COLO668 (cell line): ENCODE results near the gene PRSS58.

ENCODE experiments used
- DNase-seq: peaks from one replicate; lab custom pipeline; 2025; ENCODE audit not compliant: unreplicated experiment; lab: John Stamatoyannopoulos, UW

PRSS58 gene

GRCh38 chr7:142257958-142258357 is at the start of gene PRSS58:
Gene PRSS58 (minus strand): TSS chr7:142258058. CDS start chr7:142257707, 351 bp downstream.
- no peak for DNase-seq

DNA sequence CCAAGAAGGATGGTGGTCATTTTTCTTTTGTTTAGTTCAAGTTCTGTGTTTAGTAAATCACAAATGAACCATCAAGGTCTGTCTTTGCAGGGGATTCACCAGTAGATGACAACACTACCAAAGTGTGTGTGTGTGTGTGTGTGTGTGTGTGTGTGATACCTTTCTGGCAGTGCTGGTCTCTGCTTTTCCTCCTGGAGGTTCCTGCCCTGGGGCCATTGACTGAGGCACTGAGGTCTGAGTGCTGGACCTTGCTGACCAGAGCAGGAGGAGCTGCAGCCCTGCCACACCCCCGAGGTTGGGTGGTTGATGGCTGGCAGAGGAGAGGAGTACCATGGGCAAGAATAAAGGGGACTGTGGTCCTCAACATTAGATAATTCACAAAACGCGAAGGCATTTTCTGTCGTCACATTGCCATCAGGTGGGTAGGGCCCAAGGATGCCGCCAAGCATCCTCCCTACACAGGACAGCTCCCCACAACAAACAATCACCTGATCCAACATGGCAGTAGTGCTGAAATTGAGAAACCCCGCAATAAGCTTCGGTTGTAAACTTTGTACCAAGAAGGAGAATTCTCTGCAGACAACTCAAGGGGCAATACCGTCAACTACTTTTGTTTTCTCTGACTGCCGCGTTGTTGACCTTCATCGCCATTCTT is 49.5 kb upstream of the PRSS58 start:
- DNase-seq, result no peak

GRCh38 chr7:142303650-142304049 is 45.8 kb upstream of the PRSS58 start:
- DNase-seq, result no peak

GRCh38 chr7:142301923-142302550 is 44.2 kb upstream of the PRSS58 start:
- DNase-seq, result no peak

- no peak for DNase-seq
Observed at GRCh38 chr7:142301299-142301698, 43.4 kb upstream of the PRSS58 start.

GRCh38 chr7:142300689-142301088 is 42.8 kb upstream of the PRSS58 start:
- no peak for DNase-seq

DNA sequence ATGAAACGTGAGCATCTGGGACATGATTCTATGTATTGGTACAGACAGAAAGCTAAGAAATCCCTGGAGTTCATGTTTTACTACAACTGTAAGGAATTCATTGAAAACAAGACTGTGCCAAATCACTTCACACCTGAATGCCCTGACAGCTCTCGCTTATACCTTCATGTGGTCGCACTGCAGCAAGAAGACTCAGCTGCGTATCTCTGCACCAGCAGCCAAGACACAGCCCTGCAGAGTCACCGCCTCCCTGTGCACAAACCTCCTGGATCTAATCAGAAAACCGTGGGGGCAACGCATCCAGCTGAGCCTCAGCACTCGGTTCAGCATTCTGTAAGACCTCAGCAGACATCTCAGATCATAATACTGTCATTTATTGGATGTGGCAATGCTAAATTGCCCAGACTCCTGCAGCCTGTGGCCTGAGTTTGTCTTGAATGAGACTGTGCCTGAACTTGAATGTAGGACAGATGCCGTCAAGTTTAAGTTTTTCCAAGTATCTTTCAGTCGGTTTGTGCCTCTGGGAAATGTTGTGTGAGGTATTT is 41.5 kb upstream of the PRSS58 start:
- DNase-seq, result no peak

DNA sequence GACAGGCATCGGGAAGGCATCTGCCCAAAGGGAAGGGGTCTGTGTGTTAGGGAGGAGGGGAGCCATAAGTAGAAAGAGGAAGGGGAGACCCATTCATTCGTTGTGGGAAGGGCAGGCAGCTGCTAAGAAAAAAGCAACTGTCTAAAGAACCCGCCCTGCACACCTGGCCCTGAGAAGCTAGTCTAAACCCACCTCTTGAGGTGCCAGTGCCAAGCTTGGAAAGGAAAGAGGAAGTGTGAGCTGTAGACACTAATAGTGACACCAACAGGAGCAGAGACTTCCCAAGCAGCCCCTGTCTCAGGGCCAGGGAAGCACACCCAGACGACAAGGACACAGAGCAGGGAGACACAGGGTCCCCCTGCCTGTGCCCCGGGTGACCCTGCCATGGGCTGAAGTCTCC is 40.8 kb upstream of the PRSS58 start:
- no peak for DNase-seq

GRCh38 chr7:142298009-142298408 is 40.2 kb upstream of the PRSS58 start:
- DNase-seq, result peak; percentile 10

- DNase-seq, result no peak
Observed at GRCh38 chr7:142280263-142280662, 22.4 kb upstream of the PRSS58 start.

GRCh38 chr7:142279601-142280000 is 21.7 kb upstream of the PRSS58 start:
- DNase-seq, result no peak

DNA sequence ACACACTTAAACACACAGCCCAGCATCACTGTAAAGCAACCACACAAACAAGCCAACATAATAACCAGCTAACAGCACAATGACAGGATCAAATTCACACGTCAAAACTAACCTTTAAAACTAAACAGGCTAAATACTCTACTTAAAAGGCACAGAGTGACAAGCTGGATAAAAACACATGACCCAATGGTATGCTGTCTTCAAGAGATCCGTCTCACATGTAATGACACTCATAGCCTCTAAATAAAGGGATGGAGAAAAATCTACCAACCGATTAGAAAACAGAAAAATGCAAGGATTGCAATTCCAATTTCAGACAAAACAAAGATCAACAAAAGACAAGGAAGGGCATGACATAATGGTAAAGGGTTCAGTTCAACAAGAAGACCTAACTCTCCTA is 17.2 kb upstream of the PRSS58 start:
- DNase-seq, result no peak

DNA sequence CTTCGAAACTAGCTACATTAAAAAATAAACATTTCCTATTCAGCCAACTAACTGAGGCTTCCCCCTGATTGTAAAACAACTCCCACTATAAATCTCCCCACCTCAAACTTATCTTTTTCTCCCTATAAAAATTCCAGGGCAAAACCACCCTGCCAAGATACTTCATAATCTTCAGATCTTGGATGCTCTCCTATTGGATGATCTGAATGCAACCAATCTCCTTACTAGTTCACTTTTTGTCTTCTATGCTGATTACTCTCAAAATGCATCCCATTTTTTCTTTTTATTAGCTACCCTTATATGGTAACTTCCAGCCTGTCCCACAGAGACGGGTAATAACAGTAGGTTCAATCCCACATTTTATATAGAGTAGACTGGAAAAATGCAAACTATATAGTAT is 15.0 kb upstream of the PRSS58 start:
- DNase-seq, result no peak

- DNase-seq, result no peak
Observed at GRCh38 chr7:142263598-142264380, 5.9 kb upstream of the PRSS58 start.

DNA sequence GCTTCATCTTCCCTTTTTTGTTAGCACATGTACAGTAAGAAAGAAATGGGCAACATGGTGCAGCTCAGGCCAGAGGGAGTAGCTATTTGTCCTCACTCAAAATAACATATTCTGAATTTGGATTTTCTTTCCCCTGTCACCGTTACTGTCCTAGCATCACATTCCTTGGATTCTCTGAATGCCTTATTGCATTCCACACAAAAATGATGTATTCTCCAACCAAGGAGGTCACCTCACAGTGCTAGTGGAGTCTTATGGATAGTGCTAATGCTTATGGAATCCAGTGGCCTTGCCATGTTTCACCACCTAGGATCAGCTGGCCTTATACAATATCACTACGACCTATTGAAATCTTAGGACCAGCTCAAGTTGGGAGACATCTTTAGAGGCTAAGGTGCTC is 7.2 kb downstream of the PRSS58 start:
- DNase-seq, result no peak

GRCh38 chr7:142249918-142250317 is 7.9 kb downstream of the PRSS58 start:
- no peak for DNase-seq

DNA sequence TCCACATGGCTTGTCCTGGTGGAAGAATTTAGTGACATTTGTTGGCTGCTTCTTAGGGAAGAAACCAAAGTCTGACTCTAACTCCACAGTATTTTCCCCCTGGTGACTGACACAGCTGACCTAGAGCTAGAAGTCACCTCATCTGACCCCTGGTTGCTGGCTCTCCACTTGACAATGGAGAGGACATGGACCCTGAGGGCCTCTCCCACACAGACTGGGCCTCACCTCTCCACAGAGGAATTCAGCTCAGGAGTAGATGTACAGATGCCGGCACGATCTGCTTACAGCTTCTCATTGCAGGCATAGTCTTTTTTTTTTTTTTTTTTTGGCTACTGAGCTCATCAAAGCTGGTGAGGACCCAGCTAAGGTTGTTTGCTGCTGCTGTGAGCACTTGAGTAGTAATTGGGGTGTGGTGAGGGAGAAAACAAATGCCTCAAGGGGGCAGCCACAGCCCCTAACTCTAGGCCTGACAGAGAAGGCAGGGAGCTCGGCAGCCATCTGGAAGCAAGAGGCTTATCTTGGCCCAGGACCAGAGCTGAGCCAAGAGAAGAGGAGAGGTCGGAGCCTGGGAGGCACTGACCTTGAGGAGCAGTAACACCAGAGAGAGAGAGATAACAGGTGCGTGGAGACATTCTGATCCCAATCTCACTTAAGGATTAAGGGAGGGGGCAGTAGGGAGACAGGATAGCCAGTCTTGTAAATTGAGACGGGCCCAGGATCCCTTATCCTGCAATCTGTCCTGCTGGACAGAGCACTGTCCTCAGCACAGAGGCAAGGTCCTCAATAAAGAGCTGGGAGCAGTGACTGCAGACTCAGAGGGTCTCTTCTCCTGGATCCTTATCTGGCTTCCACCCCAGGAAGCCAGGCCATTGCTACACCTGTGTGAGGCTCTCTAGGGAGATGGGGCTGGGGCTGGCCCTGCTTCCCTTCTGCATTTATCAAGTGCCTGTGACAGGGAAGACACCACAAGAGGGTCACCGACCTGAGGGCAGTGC is 9.4 kb downstream of the PRSS58 start:
- no peak for DNase-seq

- no peak for DNase-seq
Observed at GRCh38 chr7:142243823-142244222, 14.0 kb downstream of the PRSS58 start.

DNA sequence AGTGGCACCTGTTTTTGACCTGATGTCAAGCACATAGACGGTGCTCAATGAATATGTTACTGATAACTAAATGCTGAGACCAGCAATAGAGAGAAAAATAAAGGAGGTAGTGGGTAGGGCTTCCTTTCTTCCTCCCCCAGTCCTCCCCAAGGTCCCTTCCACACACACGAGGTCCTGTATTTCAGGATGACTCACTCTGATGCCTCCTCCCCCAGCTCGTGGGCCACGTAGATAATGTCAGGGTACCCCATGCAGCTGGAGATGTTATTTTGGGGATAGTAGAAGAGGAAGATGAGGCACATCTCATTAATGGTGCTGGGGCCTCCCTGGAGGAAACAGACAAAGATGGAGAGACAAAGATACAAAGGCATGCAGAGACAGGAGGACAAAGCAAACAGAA is 17.3 kb downstream of the PRSS58 start:
- DNase-seq, result no peak

GRCh38 chr7:142231716-142232115 is 26.1 kb downstream of the PRSS58 start:
- no peak for DNase-seq
